Measurements from ENCODE around the gene DRP2. TPM values are rescaled to one million over a fixed set of nuclear protein-coding genes. Genes with fewer than 3 reads are reported as not detected.
A peak's percentile ranks its signal among the peaks of the same experiment; 100 is the strongest.
"Not testable (repeated sequence)": the region's sequence is repeated elsewhere in the genome, so short reads cannot be mapped to it uniquely, and the experiment has no call there.

DRP2 gene
- polyA plus RNA-seq, 3 donors = 1.6 to 2.7 (median 1.6) TPM

GRCh38 chrX:101230636-101231035, 11.1 kb downstream of the DRP2 start:
- no peak for DNase-seq (ENCODE audit: extremely low read depth in 1 of 11, low read depth in 9 of 11, low spot score in 4 of 11)

- no peak for DNase-seq (ENCODE audit: extremely low read depth in 1 of 11, low read depth in 9 of 11, low spot score in 4 of 11)
Observed at GRCh38 chrX:101231080-101231479, 11.5 kb downstream of the DRP2 start.

- DNase-seq (ENCODE audit: extremely low read depth in 1 of 11, low read depth in 9 of 11, low spot score in 4 of 11) = no peak
Observed at GRCh38 chrX:101232316-101232715, 12.7 kb downstream of the DRP2 start.

- DNase-seq (ENCODE audit: extremely low read depth in 1 of 11, low read depth in 9 of 11, low spot score in 4 of 11) = no peak
Observed at GRCh38 chrX:101237041-101237440, 17.5 kb downstream of the DRP2 start.

- DNase-seq (ENCODE audit: extremely low read depth in 1 of 11, low read depth in 9 of 11, low spot score in 4 of 11) = no peak
Observed at GRCh38 chrX:101241531-101241930, 21.9 kb downstream of the DRP2 start.

- no peak for DNase-seq (ENCODE audit: extremely low read depth in 1 of 11, low read depth in 9 of 11, low spot score in 4 of 11)
Observed at GRCh38 chrX:101252634-101253033, 33.0 kb downstream of the DRP2 start.

GRCh38 chrX:101257448-101258258, 38.1 kb downstream of the DRP2 start:
- DNase-seq (ENCODE audit: extremely low read depth in 1 of 11, low read depth in 9 of 11, low spot score in 4 of 11) = no peak

- DNase-seq (ENCODE audit: extremely low read depth in 1 of 11, low read depth in 9 of 11, low spot score in 4 of 11) = no peak
Observed at GRCh38 chrX:101258259-101258581, 38.6 kb downstream of the DRP2 start.

GRCh38 chrX:101260435-101260834, 40.8 kb downstream of the DRP2 start:
- peak in 1 of 11 donors; percentile 2 for DNase-seq (ENCODE audit: extremely low read depth in 1 of 11, low read depth in 9 of 11, low spot score in 4 of 11)

GRCh38 chrX:101262590-101262989, 43.0 kb downstream of the DRP2 start:
- no peak for DNase-seq (ENCODE audit: extremely low read depth in 1 of 11, low read depth in 9 of 11, low spot score in 4 of 11)

GRCh38 chrX:101263766-101264165, 44.2 kb downstream of the DRP2 start:
- DNase-seq (ENCODE audit: extremely low read depth in 1 of 11, low read depth in 9 of 11, low spot score in 4 of 11) = no peak

- DNase-seq (ENCODE audit: extremely low read depth in 1 of 11, low read depth in 9 of 11, low spot score in 4 of 11) = no peak
Observed at GRCh38 chrX:101265869-101266428, 46.4 kb downstream of the DRP2 start.

GRCh38 chrX:101274198-101274597, 54.6 kb downstream of the DRP2 start:
- DNase-seq (ENCODE audit: extremely low read depth in 1 of 11, low read depth in 9 of 11, low spot score in 4 of 11) = no peak

- DNase-seq (ENCODE audit: extremely low read depth in 1 of 11, low read depth in 9 of 11, low spot score in 4 of 11) = no peak
Observed at GRCh38 chrX:101276238-101276637, 56.7 kb downstream of the DRP2 start.

- peak in 7 of 11 donors; percentile 5 to 37 (median 25) for DNase-seq (ENCODE audit: extremely low read depth in 1 of 11, low read depth in 9 of 11, low spot score in 4 of 11)
Observed at GRCh38 chrX:101287402-101287801, 67.8 kb downstream of the DRP2 start.

- DNase-seq (ENCODE audit: extremely low read depth in 1 of 11, low read depth in 9 of 11, low spot score in 4 of 11) = peak in 1 of 11 donors; percentile 4
Observed at GRCh38 chrX:101290957-101291603, 71.5 kb downstream of the DRP2 start, which contains the start of gene TAF7L. TSS of gene TAF7L (minus strand) at chrX:101291334. CDS start at chrX:101287543, 3,791 bp downstream.

GRCh38 chrX:101295603-101296002, 76.0 kb downstream of the DRP2 start:
- DNase-seq (ENCODE audit: extremely low read depth in 1 of 11, low read depth in 9 of 11, low spot score in 4 of 11) = not testable (repeated sequence)

- no peak for DNase-seq (ENCODE audit: extremely low read depth in 1 of 11, low read depth in 9 of 11, low spot score in 4 of 11)
Observed at GRCh38 chrX:101303790-101304189, 84.2 kb downstream of the DRP2 start.
